IPS-18c (cell line): ENCODE data around the gene EEF1AKMT3.
"Not testable (repeated sequence)": the region's sequence is repeated elsewhere in the genome, so short reads cannot be mapped to it uniquely, and the experiment has no call there.

ENCODE experiments used
- H3K4me3 ChIP-seq: 2 replicates; pipeline ENCODE4 v1.7.0; 2013; ENCODE audit warnings: low read depth, mild to moderate bottlenecking, low read length, moderate library complexity; ENCODE audit not compliant: insufficient read depth
- H3K9me3 ChIP-seq: one replicate; pipeline ENCODE4 v1.6.1; 2013; ENCODE audit warnings: mild to moderate bottlenecking, low read length, moderate library complexity; ENCODE audit not compliant: control insufficient read depth, insufficient read depth

EEF1AKMT3 gene

GRCh38 chr12:57816855-57817151, 44.4 kb downstream of the EEF1AKMT3 start:
- Histone ChIP-seq H3K9me3 (no peaks in the 10 kb centered on the region), H3K4me3 (no peak overlapping the region)

- H3K9me3 ChIP-seq = no peaks in the 10 kb centered on the region
- no peak overlapping the region for H3K4me3 ChIP-seq
These were observed 45.0 kb downstream of the EEF1AKMT3 start for GRCh38 chr12:57817261-57817989.

- H3K4me3 ChIP-seq, H3K9me3 ChIP-seq: not testable (repeated sequence)
These were observed 45.5 kb downstream of the EEF1AKMT3 start for GRCh38 chr12:57817990-57818331.

GRCh38 chr12:57820119-57820518, 47.7 kb downstream of the EEF1AKMT3 start:
- H3K9me3 ChIP-seq, H3K4me3 ChIP-seq: not testable (repeated sequence)

- not testable (repeated sequence) for H3K9me3 ChIP-seq, H3K4me3 ChIP-seq
These were observed 48.6 kb downstream of the EEF1AKMT3 start for GRCh38 chr12:57821015-57821414.

GRCh38 chr12:57821474-57822214, 49.2 kb downstream of the EEF1AKMT3 start:
- no peak overlapping the region for H3K4me3 ChIP-seq
- no peaks in the 10 kb centered on the region for H3K9me3 ChIP-seq

GRCh38 chr12:57822392-57823130, 50.1 kb downstream of the EEF1AKMT3 start:
- H3K9me3 ChIP-seq = no peaks in the 10 kb centered on the region
- no peak overlapping the region for H3K4me3 ChIP-seq

GRCh38 chr12:57823131-57823907, 50.9 kb downstream of the EEF1AKMT3 start:
- Histone ChIP-seq H3K4me3 (no peak overlapping the region), H3K9me3 (no peaks in the 10 kb centered on the region)

GRCh38 chr12:57823908-57824640, 51.7 kb downstream of the EEF1AKMT3 start:
- Histone ChIP-seq H3K9me3 (no peaks in the 10 kb centered on the region), H3K4me3 (no peak overlapping the region)

GRCh38 chr12:57825451-57825850, 53.0 kb downstream of the EEF1AKMT3 start:
- no peaks in the 10 kb centered on the region for H3K9me3 ChIP-seq
- H3K4me3 ChIP-seq = no peak overlapping the region

GRCh38 chr12:57826400-57826799, 54.0 kb downstream of the EEF1AKMT3 start:
- Histone ChIP-seq H3K9me3 (no peaks in the 10 kb centered on the region), H3K4me3 (no peak overlapping the region)

GRCh38 chr12:57826966-57827365, 54.6 kb downstream of the EEF1AKMT3 start:
- H3K9me3 ChIP-seq = no peaks in the 10 kb centered on the region
- no peak overlapping the region for H3K4me3 ChIP-seq

GRCh38 chr12:57829025-57829777, 56.8 kb downstream of the EEF1AKMT3 start:
- Histone ChIP-seq H3K4me3 (no peak overlapping the region), H3K9me3 (no peaks in the 10 kb centered on the region)

- Histone ChIP-seq H3K4me3 (no peak overlapping the region), H3K9me3 (no peaks in the 10 kb centered on the region)
These were observed 58.0 kb downstream of the EEF1AKMT3 start for GRCh38 chr12:57830393-57830792.
